BLaER1 treated with 17β-estradiol and CSF1 and Interleukin-3, amounts not matched to agents 10 nM and 100 nM (cell line): ENCODE results near the gene B4GALT3.
A peak's percentile ranks its signal among the peaks of the same experiment; 100 is the strongest.

Experiments used
- H3K27ac ChIP-seq, 11 experiments: shearing (Covaris generic); formaldehyde crosslinking; 2 replicates each; pipeline ENCODE4 v1.8.1; 2022
- H3K27me3 ChIP-seq, 11 experiments: shearing (Covaris generic); formaldehyde crosslinking; 2 replicates each; pipeline ENCODE4 v1.8.1; 2022
- H3K36me3 ChIP-seq, 11 experiments: shearing (Covaris generic); formaldehyde crosslinking; 2 replicates each; pipeline ENCODE4 v1.8.1; 2022
- H3K4me1 ChIP-seq, 10 experiments: shearing (Covaris generic); formaldehyde crosslinking; 2 replicates each; pipeline ENCODE4 v1.8.1; 2022
- H3K4me2 ChIP-seq, 11 experiments: shearing (Covaris generic); formaldehyde crosslinking; 2 replicates each; pipeline ENCODE4 v1.8.1; 2022
- H3K4me3 ChIP-seq, 10 experiments: shearing (Covaris generic); formaldehyde crosslinking; 2 replicates each; pipeline ENCODE4 v1.8.1; 2022
- H3K9ac ChIP-seq, 11 experiments: shearing (Covaris generic); formaldehyde crosslinking; 2 replicates each; pipeline ENCODE4 v1.8.1; 2022
- H3K9me3 ChIP-seq, 11 experiments: shearing (Covaris generic); formaldehyde crosslinking; replicated peaks in 1 of 11; 2 replicates each; pipeline ENCODE4 v1.8.1; 2022
- H4K20me1 ChIP-seq, 11 experiments: shearing (Covaris generic); formaldehyde crosslinking; 2 replicates each; pipeline ENCODE4 v1.8.1; 2022
- Cebpa-rat ChIP-seq, 11 experiments: shearing (Covaris generic); IDR thresholded peaks; 2 replicates each; pipeline ENCODE4 v1.8.1; 2022

B4GALT3 gene

GRCh38 chr1:161195171-161195570, 17.9 kb upstream of the B4GALT3 start:
- Histone ChIP-seq H4K20me1 (no peaks in the 10 kb centered on the region), H3K4me2 (peak overlapping the region; percentile 10 to 94 (median 45); a peak in 21 of 22 replicates), H3K9me3 (no peaks in the 10 kb centered on the region), H3K9ac (peak overlapping the region in 3 of 11 experiments; percentile 3 to 32 (median 14); a peak in 3 of 22 replicates), H3K4me3 (no peak overlapping the region), H3K27ac (peak overlapping the region in 5 of 11 experiments; percentile 6 to 30 (median 26); a peak in 4 of 22 replicates), H3K36me3 (no peaks in the 10 kb centered on the region), H3K4me1 (peaks cover 59 to 100% (median 85%) of the 10 kb centered on the region in 10 experiments), H3K27me3 (no peaks in the 10 kb centered on the region)
- TF ChIP-seq Cebpa-rat (IDR thresholded peaks at IDR 0.05), result no peak

DNA sequence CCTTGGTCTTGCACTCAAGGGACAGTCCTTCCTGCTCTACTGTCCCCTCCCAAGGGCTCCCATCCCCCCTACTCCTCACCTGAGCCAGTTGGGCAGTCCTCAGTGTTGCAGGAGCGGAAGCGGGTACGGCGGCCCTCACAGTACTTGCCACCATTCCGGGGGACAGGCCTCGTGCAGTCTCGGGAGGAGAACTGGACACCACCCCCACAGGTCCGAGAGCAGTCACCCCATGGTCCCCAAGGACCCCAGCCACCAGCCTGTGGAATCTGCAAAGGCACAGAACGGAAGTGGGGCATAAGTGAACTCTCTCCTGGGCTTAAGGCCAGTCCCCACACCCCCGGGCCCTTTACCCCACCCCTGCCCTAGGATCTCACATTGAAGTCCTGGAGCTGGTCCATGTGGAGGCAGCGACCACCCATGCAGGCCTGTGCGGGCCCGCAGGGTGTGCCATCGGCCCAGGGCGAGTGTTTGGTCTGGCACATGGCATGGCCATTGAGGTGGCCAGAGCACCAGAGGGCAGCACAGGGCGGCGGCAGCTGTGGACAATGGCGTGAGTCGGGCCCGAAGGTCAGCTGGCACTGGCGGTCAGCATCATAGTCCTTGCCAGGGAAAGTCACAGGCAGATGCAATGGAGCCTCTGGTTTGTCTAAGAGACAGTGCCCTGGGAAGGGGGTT, 16.4 kb upstream of the B4GALT3 start:
- no peaks in the 10 kb centered on the region for H4K20me1 ChIP-seq

GRCh38 chr1:161192476-161193465, 15.5 kb upstream of the B4GALT3 start:
- Histone ChIP-seq H4K20me1 (no peaks in the 10 kb centered on the region), H3K4me3 (no peak overlapping the region), H3K36me3 (no peaks in the 10 kb centered on the region), H3K27ac (peak overlapping the region in 8 of 11 experiments; percentile 11 to 46 (median 22); a peak in 11 of 22 replicates), H3K9ac (peak overlapping the region in 10 of 11 experiments; percentile 2 to 50 (median 28); a peak in 10 of 22 replicates), H3K9me3 (no peaks in the 10 kb centered on the region), H3K4me1 (peaks cover 56 to 96% (median 69%) of the 10 kb centered on the region in 10 experiments), H3K4me2 (peak overlapping the region; percentile 48 to 94 (median 72)), H3K27me3 (no peaks in the 10 kb centered on the region)
- TF ChIP-seq Cebpa-rat (IDR thresholded peaks at IDR 0.05), result no peak

More for the DNA sequence above, 16.4 kb upstream of the B4GALT3 start:
- peak overlapping the region in 9 of 11 experiments; percentile 2 to 50 (median 30); a peak in 8 of 22 replicates for H3K9ac ChIP-seq
- no peak for TF ChIP-seq Cebpa-rat (IDR thresholded peaks at IDR 0.05)
- no peaks in the 10 kb centered on the region for H3K27me3 ChIP-seq
- peaks cover 53 to 96% (median 72%) of the 10 kb centered on the region in 10 experiments for H3K4me1 ChIP-seq
- H3K9me3 ChIP-seq, result no peaks in the 10 kb centered on the region
- H3K4me3 ChIP-seq, result no peak overlapping the region
- H3K27ac ChIP-seq, result peak overlapping the region in 8 of 11 experiments; percentile 11 to 46 (median 22); a peak in 12 of 22 replicates
- no peaks in the 10 kb centered on the region for H3K36me3 ChIP-seq
- H3K4me2 ChIP-seq, result peak overlapping the region; percentile 48 to 94 (median 72)

DNA sequence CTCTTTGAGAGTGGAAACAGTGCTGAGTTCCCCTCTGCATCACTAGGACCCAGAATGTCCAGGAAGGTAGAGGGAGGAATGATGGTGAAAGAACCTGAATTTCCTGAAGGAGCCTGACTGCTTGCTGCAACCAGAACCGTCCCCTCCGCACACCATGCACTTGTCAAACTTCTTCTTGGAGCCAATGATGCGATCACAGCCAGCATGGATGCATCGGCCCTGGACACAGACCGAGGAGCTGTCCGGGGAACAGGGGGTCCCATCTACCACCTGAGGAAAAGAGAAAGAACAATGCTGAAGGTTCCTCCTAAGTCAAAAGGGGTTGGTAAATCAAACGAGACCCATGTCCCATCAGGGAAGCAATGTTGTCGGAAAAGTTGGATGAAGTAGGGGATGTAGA, 14.7 kb upstream of the B4GALT3 start:
- no peak for TF ChIP-seq Cebpa-rat (IDR thresholded peaks at IDR 0.05)
- Histone ChIP-seq H3K4me2 (peak overlapping the region in 3 of 11 experiments; percentile 14 to 78 (median 18); a peak in 4 of 22 replicates), H3K4me1 (peaks cover 57 to 96% (median 69%) of the 10 kb centered on the region in 10 experiments), H4K20me1 (no peaks in the 10 kb centered on the region), H3K9me3 (no peaks in the 10 kb centered on the region), H3K9ac (peak overlapping the region in 1 of 11 experiments; percentile 35; a peak in 1 of 22 replicates), H3K27me3 (no peaks in the 10 kb centered on the region), H3K4me3 (no peak overlapping the region), H3K27ac (peak overlapping the region in 1 of 11 experiments; percentile 6; a peak in 1 of 22 replicates), H3K36me3 (no peaks in the 10 kb centered on the region)

- no peaks in the 10 kb centered on the region for H3K36me3 ChIP-seq
- H3K4me1 ChIP-seq, result peaks cover 57 to 96% (median 69%) of the 10 kb centered on the region in 10 experiments
- H3K27ac ChIP-seq, result peak overlapping the region in 5 of 11 experiments; percentile 1 to 31 (median 6); a peak in 6 of 22 replicates
- no peak overlapping the region for H3K4me3 ChIP-seq
- H3K9ac ChIP-seq, result peak overlapping the region in 7 of 11 experiments; percentile 13 to 37 (median 26); a peak in 8 of 22 replicates
- H4K20me1 ChIP-seq, result no peaks in the 10 kb centered on the region
- no peaks in the 10 kb centered on the region for H3K27me3 ChIP-seq
- no peak for TF ChIP-seq Cebpa-rat (IDR thresholded peaks at IDR 0.05)
- no peaks in the 10 kb centered on the region for H3K9me3 ChIP-seq
- H3K4me2 ChIP-seq, result peak overlapping the region in 5 of 11 experiments; percentile 14 to 39 (median 29); a peak in 7 of 22 replicates
Measured at GRCh38 chr1:161190962-161191521, 13.7 kb upstream of the B4GALT3 start.

GRCh38 chr1:161189036-161189435, 11.7 kb upstream of the B4GALT3 start:
- no peaks in the 10 kb centered on the region for H3K9me3 ChIP-seq
- H3K4me3 ChIP-seq, result no peak overlapping the region
- TF ChIP-seq Cebpa-rat (IDR thresholded peaks at IDR 0.05), result no peak
- no peaks in the 10 kb centered on the region for H4K20me1 ChIP-seq
- peaks cover 59 to 96% (median 69%) of the 10 kb centered on the region in 10 experiments for H3K4me1 ChIP-seq
- no peaks in the 10 kb centered on the region for H3K36me3 ChIP-seq
- H3K4me2 ChIP-seq, result peak overlapping the region in 5 of 11 experiments; percentile 2 to 89 (median 22); a peak in 5 of 22 replicates
- no peak overlapping the region for H3K9ac ChIP-seq
- H3K27me3 ChIP-seq, result no peaks in the 10 kb centered on the region
- H3K27ac ChIP-seq, result no peak overlapping the region

GRCh38 chr1:161188381-161188780, 11.1 kb upstream of the B4GALT3 start:
- Histone ChIP-seq H3K4me1 (peaks cover 59 to 96% (median 68%) of the 10 kb centered on the region in 10 experiments), H3K4me3 (no peak overlapping the region), H3K9me3 (no peaks in the 10 kb centered on the region), H3K4me2 (peak overlapping the region in 7 of 11 experiments; percentile 9 to 95 (median 77); a peak in 10 of 22 replicates), H3K27ac (no peak overlapping the region), H3K36me3 (no peaks in the 10 kb centered on the region), H4K20me1 (no peaks in the 10 kb centered on the region), H3K9ac (no peak overlapping the region), H3K27me3 (no peaks in the 10 kb centered on the region)
- no peak for TF ChIP-seq Cebpa-rat (IDR thresholded peaks at IDR 0.05)

DNA sequence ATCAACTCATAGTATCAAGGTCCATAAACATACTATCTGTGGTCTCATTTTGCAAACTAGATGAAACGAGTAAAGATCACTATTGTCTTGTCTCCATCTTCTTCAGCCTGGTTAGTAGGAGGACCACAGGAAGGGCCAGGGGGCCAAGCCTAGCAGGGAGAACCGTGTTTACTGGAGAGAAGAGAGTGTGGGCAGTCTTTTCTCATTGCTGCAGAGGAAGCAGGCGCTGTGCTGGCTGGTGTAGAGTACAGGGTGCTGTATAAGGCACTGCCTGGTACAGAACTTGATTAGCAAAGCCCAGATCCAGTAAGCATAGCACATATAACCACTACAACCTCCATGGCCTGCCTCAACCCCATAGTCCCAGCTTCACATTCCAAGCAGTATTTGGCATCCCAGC, 10.0 kb upstream of the B4GALT3 start:
- peak overlapping the region; percentile 64 to 95 (median 83) for H3K4me2 ChIP-seq
- no peaks in the 10 kb centered on the region for H4K20me1 ChIP-seq
- peaks cover 61 to 96% (median 70%) of the 10 kb centered on the region in 10 experiments for H3K4me1 ChIP-seq
- H3K27me3 ChIP-seq, result no peaks in the 10 kb centered on the region
- TF ChIP-seq Cebpa-rat (IDR thresholded peaks at IDR 0.05), result no peak
- H3K9me3 ChIP-seq, result no peaks in the 10 kb centered on the region
- H3K4me3 ChIP-seq, result no peak overlapping the region
- H3K27ac ChIP-seq, result peak overlapping the region; percentile 14 to 99 (median 96); a peak in 19 of 22 replicates
- H3K9ac ChIP-seq, result no peak overlapping the region
- H3K36me3 ChIP-seq, result no peaks in the 10 kb centered on the region
